ENCODE results near the gene POLK. TPM values are rescaled to one million over a fixed set of nuclear protein-coding genes. Genes with fewer than 3 reads are reported as not detected.

The POLK gene
- total and polyA plus RNA-seq, 2 of the 8 experiments (the other 6 are each of a cell fraction or from before 2014, with no cell fraction given), result 2.0 to 9.0 TPM

- Histone ChIP-seq H3K9me3 (ENCODE audit: insufficient read depth in 2 of 2, low read depth in 1 of 2, low read length in 1 of 2) (no peaks in the 10 kb centered on the region), H4K5ac (ENCODE audit: insufficient read length, low read depth, low read length) (no peak overlapping the region), H3K27ac (ENCODE audit: low read depth, low read length) (no peak overlapping the region), H3K4ac (replicated peaks; ENCODE audit: insufficient read length, low read depth, low read length) (no peak overlapping the region), H3K23ac (ENCODE audit: insufficient read length) (no peak overlapping the region), H2BK12ac (ENCODE audit: low read depth, low read length) (no peak overlapping the region), H2BK20ac (ENCODE audit: low read length) (no peak overlapping the region), H3K4me2 (ENCODE audit: insufficient read depth in 1 of 2, low read depth in 2 of 2, low read length in 2 of 2) (no peak overlapping the region), H3K23me2 (ENCODE audit: low read depth, low read length) (no peaks in the 10 kb centered on the region; the same call in 1 of the 2 replicates), H2BK5ac (ENCODE audit: low read depth, low read length) (no peak overlapping the region), H4K20me1 (replicated peaks in 1 of 2; ENCODE audit: control insufficient read depth in 1 of 2, insufficient read depth in 2 of 2, low read length in 2 of 2) (no peaks in the 10 kb centered on the region), H3K79me1 (ENCODE audit: low read depth, low read length) (no peaks in the 10 kb centered on the region), H2AK5ac (ENCODE audit: low read depth, low read length) (no peak overlapping the region), H3K18ac (ENCODE audit: extremely low read depth, low read length) (no peak overlapping the region), H2AFZ (ENCODE audit: low read length) (no peak overlapping the region), H2BK120ac (replicated peaks; ENCODE audit: low read depth, low read length) (no peak overlapping the region), H3K36me3 (ENCODE audit: control insufficient read depth in 2 of 4, insufficient read depth in 4 of 4, low read length in 3 of 4) (no peaks in the 10 kb centered on the region), H3K79me2 (ENCODE audit: control insufficient read depth in 1 of 2, insufficient read depth in 2 of 2, low read length in 2 of 2) (no peaks in the 10 kb centered on the region), H3K27me3 (replicated peaks in 1 of 4; ENCODE audit: control insufficient read depth in 3 of 4, extremely low read depth in 1 of 4, insufficient read depth in 3 of 4, low read length in 3 of 4) (no peaks in the 10 kb centered on the region), H3K56ac (replicated peaks; ENCODE audit: insufficient read length, low read depth, low read length) (no peak overlapping the region), H2BK15ac (ENCODE audit: low read length) (no peak overlapping the region), H3K9ac (replicated peaks in 1 of 4; ENCODE audit: extremely low read depth in 1 of 4, low read depth in 3 of 4, low read length in 3 of 4) (no peak overlapping the region; a peak in 1 of 7 replicates), H4K8ac (ENCODE audit: extremely low read depth, insufficient read depth, low read length) (no peak overlapping the region), H3K4me3 (ENCODE audit: extremely low read depth in 1 of 4, insufficient read depth in 2 of 4, low read depth in 3 of 4, low read length in 4 of 4) (no peak overlapping the region), H4K91ac (replicated peaks; ENCODE audit: insufficient read length, low read length) (no peak overlapping the region), H3K4me1 (replicated peaks in 1 of 4; ENCODE audit: control insufficient read depth in 3 of 4, insufficient read depth in 4 of 4, low read length in 3 of 4) (no peaks in the 10 kb centered on the region), H3K14ac (ENCODE audit: insufficient read length) (no peak overlapping the region)
- FAIRE-seq (no peak), DNase-seq (ENCODE audit: low read depth in 1 of 2, low spot score in 2 of 2) (no peak)
- no peak for TF ChIP-seq RAD21 (IDR thresholded peaks at IDR 0.05 in 1 of 2, conservative IDR thresholded peaks at IDR 0.05 in 1 of 2; ENCODE audit: low read depth in 2 of 2, low read length in 2 of 2)
- TF ChIP-seq CREB1 (IDR thresholded peaks at IDR 0.05), result no peak
- TF ChIP-seq TCF12 (IDR thresholded peaks at IDR 0.05; ENCODE audit: low read depth, low read length), result no peak
- TF ChIP-seq SP1 (IDR thresholded peaks at IDR 0.05; ENCODE audit: low read depth, low read length), result no peak
- no peak for TF ChIP-seq CEBPB (IDR thresholded peaks at IDR 0.05; ENCODE audit: low read depth, low read length)
- TF ChIP-seq CTCF (IDR thresholded peaks at IDR 0.05; ENCODE audit: control extremely low read depth in 1 of 3, insufficient read depth in 1 of 3, low read depth in 1 of 3, low read length in 3 of 3), result no peak
- no peak for TF ChIP-seq POLR2AphosphoS5 (IDR thresholded peaks at IDR 0.05; ENCODE audit: low read depth, low read length)
- 85% methylated on average over 5 of the region's 5 CpGs; no CpG with 5 or more reads in 1 of the 2 experiments for WGBS, 2 experiments (ENCODE audit: extremely low coverage in 1 of 2, insufficient coverage in 1 of 2, insufficient read length in 1 of 2, insufficient replicate concordance in 2 of 2, low coverage in 1 of 2, low lambda C conversion rate in 2 of 2, missing lambda C conversion rate in 1 of 2)
- ChIA-PET POLR2A (ENCODE audit: partially characterized antibody) (no interaction called here), CTCF (ENCODE audit: partially characterized antibody) (interaction anchor here (0.9 kb wide), 1 partner anchor 36 kb away, joined by 5 read pairs; no protein-coding TSS in a partner anchor)
Measured at GRCh38 chr5:75617736-75618352, 106.2 kb downstream of the POLK start.
